ENCODE measurements around the gene SLC6A3. TPM values are rescaled to one million over a fixed set of nuclear protein-coding genes. Genes with fewer than 3 reads are reported as not detected.

The SLC6A3 gene
- total RNA-seq, 1 experiment from 2014 or later, result not detected

GRCh38 chr5:1415626-1416360, 29.4 kb downstream of the SLC6A3 start:
- ChIA-PET POLR2A (ENCODE audit: low non-redundant PET) (no interaction called here), CTCF (no interaction called here)
- BruUV-seq (replicated peaks), result no TSS peak
- Histone ChIP-seq H3K4me3 (ENCODE audit: low read depth, low read length, poor library complexity, severe bottlenecking) (no peak overlapping the region), H3K9me3 (ENCODE audit: low read depth, low read length, poor library complexity, severe bottlenecking) (no peaks in the 10 kb centered on the region), H3K27ac (ENCODE audit: low read depth, low read length, poor library complexity, severe bottlenecking) (no peak overlapping the region), H3K4me1 (ENCODE audit: insufficient read depth, low read length, poor library complexity, severe bottlenecking) (no peaks in the 10 kb centered on the region), H3K36me3 (ENCODE audit: insufficient read depth, low read length, poor library complexity, severe bottlenecking) (no peaks in the 10 kb centered on the region), H3K27me3 (replicated peaks; ENCODE audit: insufficient read depth, low read depth, low read length, poor library complexity) (no peaks in the 10 kb centered on the region)
- intact Hi-C loops (cut with micrococcal nuclease; ENCODE audit: unreplicated experiment), result no loop called here
- TF ChIP-seq EZH2 (IDR thresholded peaks at IDR 0.05; ENCODE audit: borderline replicate concordance, low read depth, low read length, poor library complexity, severe bottlenecking) (no peak), CTCF (conservative IDR thresholded peaks at IDR 0.05; ENCODE audit: low read depth, low read length) (no peak)
- no peak for DNase-seq (ENCODE audit: low spot score)

- no TSS peak for BruUV-seq (replicated peaks)
- POLR2A ChIA-PET (ENCODE audit: low non-redundant PET), result no interaction called here
These were observed 30.2 kb downstream of the SLC6A3 start for GRCh38 chr5:1415059-1415425.

GRCh38 chr5:1414311-1415058, 30.8 kb downstream of the SLC6A3 start:
- intact Hi-C loops (cut with micrococcal nuclease; ENCODE audit: unreplicated experiment), result no loop called here
- CTCF ChIA-PET, result no interaction called here
- H3K27me3 ChIP-seq (replicated peaks; ENCODE audit: insufficient read depth, low read depth, low read length, poor library complexity), result no peaks in the 10 kb centered on the region
- no peak overlapping the region for H3K4me3 ChIP-seq (ENCODE audit: low read depth, low read length, poor library complexity, severe bottlenecking)
- TF ChIP-seq CTCF (conservative IDR thresholded peaks at IDR 0.05; ENCODE audit: low read depth, low read length), result no peak
- TF ChIP-seq EZH2 (IDR thresholded peaks at IDR 0.05; ENCODE audit: borderline replicate concordance, low read depth, low read length, poor library complexity, severe bottlenecking), result no peak
- H3K9me3 ChIP-seq (ENCODE audit: low read depth, low read length, poor library complexity, severe bottlenecking), result no peaks in the 10 kb centered on the region
- DNase-seq (ENCODE audit: low spot score), result no peak
- no peaks in the 10 kb centered on the region for H3K36me3 ChIP-seq (ENCODE audit: insufficient read depth, low read length, poor library complexity, severe bottlenecking)
- H3K4me1 ChIP-seq (ENCODE audit: insufficient read depth, low read length, poor library complexity, severe bottlenecking), result no peaks in the 10 kb centered on the region
- POLR2A ChIA-PET (ENCODE audit: low non-redundant PET), result no interaction called here
- no peak overlapping the region for H3K27ac ChIP-seq (ENCODE audit: low read depth, low read length, poor library complexity, severe bottlenecking)
- no TSS peak for BruUV-seq (replicated peaks)

More at GRCh38 chr5:1415059-1415425, 30.2 kb downstream of the SLC6A3 start:
- intact Hi-C loops (cut with micrococcal nuclease; ENCODE audit: unreplicated experiment), result no loop called here
- TF ChIP-seq CTCF (conservative IDR thresholded peaks at IDR 0.05; ENCODE audit: low read depth, low read length) (no peak), EZH2 (IDR thresholded peaks at IDR 0.05; ENCODE audit: borderline replicate concordance, low read depth, low read length, poor library complexity, severe bottlenecking) (no peak)
- Histone ChIP-seq H3K27me3 (replicated peaks; ENCODE audit: insufficient read depth, low read depth, low read length, poor library complexity) (no peaks in the 10 kb centered on the region), H3K27ac (ENCODE audit: low read depth, low read length, poor library complexity, severe bottlenecking) (no peak overlapping the region), H3K36me3 (ENCODE audit: insufficient read depth, low read length, poor library complexity, severe bottlenecking) (no peaks in the 10 kb centered on the region), H3K4me3 (ENCODE audit: low read depth, low read length, poor library complexity, severe bottlenecking) (no peak overlapping the region), H3K4me1 (ENCODE audit: insufficient read depth, low read length, poor library complexity, severe bottlenecking) (no peaks in the 10 kb centered on the region), H3K9me3 (ENCODE audit: low read depth, low read length, poor library complexity, severe bottlenecking) (no peaks in the 10 kb centered on the region)
- DNase-seq (ENCODE audit: low spot score), result no peak
- CTCF ChIA-PET, result no interaction called here
